Testis (tissue), 3 donors: ENCODE measurements around the gene PCDHB12. TPM values are rescaled to one million over a fixed set of nuclear protein-coding genes. Genes with fewer than 3 reads are reported as not detected.
"Not testable (repeated sequence)": the region's sequence is repeated elsewhere in the genome, so short reads cannot be mapped to it uniquely, and the experiment has no call there.

Experiments used
- DNase-seq: peaks from one replicate; pipeline ENCODE4 v3.0.0-alpha.2; 2019
- H3K27ac ChIP-seq, 2 donors: fragments of 200-600 bp; sonication (generic); one replicate each; pipeline ENCODE4 v1.5.1; 2019
- H3K27me3 ChIP-seq: fragments of 200-600 bp; sonication (generic); one replicate; pipeline ENCODE4 v1.5.1; 2019
- H3K36me3 ChIP-seq: fragments of 200-600 bp; sonication (generic); one replicate; pipeline ENCODE4 v1.5.1; 2017; ENCODE audit warnings: low read depth; ENCODE audit errors: missing control alignments
- H3K4me1 ChIP-seq: fragments of 200-600 bp; sonication (generic); one replicate; pipeline ENCODE4 v1.5.1; 2019
- H3K4me3 ChIP-seq, 2 donors: fragments of 200-600 bp; sonication (generic); one replicate each; pipeline ENCODE4 v1.5.1; 2017 to 2019
- H3K9me3 ChIP-seq: fragments of 200-600 bp; sonication (generic); one replicate; pipeline ENCODE4 v1.5.1; 2017
- POLR2A ChIP-seq: fragments of 450-650 bp; IDR thresholded peaks from one replicate; pipeline ENCODE4 v1.6.1; 2017; ENCODE audit warnings: antibody characterized with exemption, mild to moderate bottlenecking, moderate library complexity
- WGBS, 2 donors: methylation state at CpG; one replicate each; pipeline ENCODE4 v1.1.5; 2018; 5-methylcytosine and 5-hydroxymethylcytosine counted together
- intact Hi-C: fragments of 100-400 bp; cut with DNase I; formaldehyde crosslinking; loops from one replicate; pipeline ENCODE4 v1.15.1; 2023; ENCODE audit warnings: low total_unique reads
- polyA plus RNA-seq: library from polyadenylated mRNA; stranded (reverse); fragments of 350-450 nt; fragmentation: Illumina TruSeq; extraction: RNeasy Lipid Tissue Mini Kit (QIAGEN cat#74804); gene quantifications from one replicate; pipeline ENCODE4 v1.2.3, GENCODE V29; 2014; ENCODE audit warnings: low read depth, low replicate concordance; ENCODE audit not compliant: insufficient read depth
- total RNA-seq, 2 donors: library from RNA; depleted of rRNA; stranded (reverse); fragments of >200 nt; gene quantifications; one replicate each; pipeline ENCODE4 v1.2.3, GENCODE V29; 2016
- TF ChIP-seq, protein P1 (sequence below), 3 experiments: fragments of 450-650 bp in 2 of 3; fragments of 200-600 bp in 1 of 3; sonication (generic) in 1 of 3; IDR thresholded peaks; one replicate each; pipeline ENCODE4 v1.5.1; 2016 to 2019; ENCODE audit warnings: antibody characterized with exemption in 3 of 3, mild to moderate bottlenecking in 2 of 3, moderate library complexity in 1 of 3

The PCDHB12 gene
- total and polyA plus RNA-seq, 3 donors from 2014 or later: 1.4 to 6.5 (median 6.1) TPM

DNA sequence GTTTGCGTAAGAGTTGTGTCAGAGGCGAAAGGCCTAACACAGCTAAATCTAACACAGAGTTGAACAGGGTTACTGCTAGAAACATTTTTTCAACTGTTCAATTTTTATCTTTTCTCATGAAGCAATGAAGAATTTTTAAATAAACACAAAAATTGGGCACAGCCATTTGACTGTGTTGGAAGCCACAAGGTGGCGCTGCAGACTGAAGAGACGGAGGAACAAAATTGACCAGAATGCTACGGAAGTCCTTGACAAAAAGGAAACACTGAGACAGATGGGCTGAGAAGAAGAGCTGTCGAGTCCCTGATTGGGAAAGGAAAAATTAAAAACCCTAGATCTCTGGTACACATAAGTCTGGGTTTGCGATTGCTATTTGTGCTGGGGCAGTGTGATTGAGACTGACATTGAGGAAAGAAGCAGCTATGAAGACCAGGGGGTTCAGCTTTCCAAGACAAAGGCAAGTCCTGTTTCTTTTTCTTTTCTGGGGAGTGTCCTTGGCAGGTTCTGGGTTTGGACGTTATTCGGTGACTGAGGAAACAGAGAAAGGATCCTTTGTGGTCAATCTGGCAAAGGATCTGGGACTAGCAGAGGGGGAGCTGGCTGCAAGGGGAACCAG, 21.5 kb upstream of the PCDHB12 start, which contains the start of gene PCDHB9:
PCDHB9 (plus strand) TSS at position 265 of the 616 bp plus-strand sequence; CDS start at position 423, 158 bp downstream.
- Histone ChIP-seq H3K4me3 (no peak within 1 kb of the TSS), H3K36me3 (no peaks in the 10 kb centered on the region), H3K4me1 (no peaks in the 10 kb centered on the region), H3K27ac (no peak within 1 kb of the TSS), H3K9me3 (no peaks in the 10 kb centered on the region), H3K27me3 (no peaks in the 10 kb centered on the region)
- peak; percentile 83 for DNase-seq
- WGBS, 2 donors: 12 to 16% methylated on average over 9 of the region's 9 CpGs
- TF ChIP-seq, protein P1, sequence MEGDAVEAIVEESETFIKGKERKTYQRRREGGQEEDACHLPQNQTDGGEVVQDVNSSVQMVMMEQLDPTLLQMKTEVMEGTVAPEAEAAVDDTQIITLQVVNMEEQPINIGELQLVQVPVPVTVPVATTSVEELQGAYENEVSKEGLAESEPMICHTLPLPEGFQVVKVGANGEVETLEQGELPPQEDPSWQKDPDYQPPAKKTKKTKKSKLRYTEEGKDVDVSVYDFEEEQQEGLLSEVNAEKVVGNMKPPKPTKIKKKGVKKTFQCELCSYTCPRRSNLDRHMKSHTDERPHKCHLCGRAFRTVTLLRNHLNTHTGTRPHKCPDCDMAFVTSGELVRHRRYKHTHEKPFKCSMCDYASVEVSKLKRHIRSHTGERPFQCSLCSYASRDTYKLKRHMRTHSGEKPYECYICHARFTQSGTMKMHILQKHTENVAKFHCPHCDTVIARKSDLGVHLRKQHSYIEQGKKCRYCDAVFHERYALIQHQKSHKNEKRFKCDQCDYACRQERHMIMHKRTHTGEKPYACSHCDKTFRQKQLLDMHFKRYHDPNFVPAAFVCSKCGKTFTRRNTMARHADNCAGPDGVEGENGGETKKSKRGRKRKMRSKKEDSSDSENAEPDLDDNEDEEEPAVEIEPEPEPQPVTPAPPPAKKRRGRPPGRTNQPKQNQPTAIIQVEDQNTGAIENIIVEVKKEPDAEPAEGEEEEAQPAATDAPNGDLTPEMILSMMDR (IDR thresholded peaks at IDR 0.05): peak; percentile 64 to 77 (median 75)
- TF ChIP-seq POLR2A: no peak
- intact Hi-C loops: no loop called here

- H3K4me3 ChIP-seq, H3K4me1 ChIP-seq, intact Hi-C loops, H3K27me3 ChIP-seq, H3K27ac ChIP-seq, H3K36me3 ChIP-seq, H3K9me3 ChIP-seq, DNase-seq: not testable (repeated sequence)
- 21% methylated on average over 26 of the region's 37 CpGs; no CpG with 5 or more reads in 1 of the 2 donors for WGBS, 2 donors
These were observed 19.8 kb upstream of the PCDHB12 start for GRCh38 chr5:141188682-141189081.

GRCh38 chr5:141189131-141189530, 19.4 kb upstream of the PCDHB12 start:
- 22 to 32% methylated on average over 7 to 32 of the region's 35 CpGs for WGBS, 2 donors
- H3K4me3 ChIP-seq, H3K36me3 ChIP-seq, DNase-seq, intact Hi-C loops, H3K27ac ChIP-seq, H3K9me3 ChIP-seq, H3K4me1 ChIP-seq, H3K27me3 ChIP-seq: not testable (repeated sequence)

DNA sequence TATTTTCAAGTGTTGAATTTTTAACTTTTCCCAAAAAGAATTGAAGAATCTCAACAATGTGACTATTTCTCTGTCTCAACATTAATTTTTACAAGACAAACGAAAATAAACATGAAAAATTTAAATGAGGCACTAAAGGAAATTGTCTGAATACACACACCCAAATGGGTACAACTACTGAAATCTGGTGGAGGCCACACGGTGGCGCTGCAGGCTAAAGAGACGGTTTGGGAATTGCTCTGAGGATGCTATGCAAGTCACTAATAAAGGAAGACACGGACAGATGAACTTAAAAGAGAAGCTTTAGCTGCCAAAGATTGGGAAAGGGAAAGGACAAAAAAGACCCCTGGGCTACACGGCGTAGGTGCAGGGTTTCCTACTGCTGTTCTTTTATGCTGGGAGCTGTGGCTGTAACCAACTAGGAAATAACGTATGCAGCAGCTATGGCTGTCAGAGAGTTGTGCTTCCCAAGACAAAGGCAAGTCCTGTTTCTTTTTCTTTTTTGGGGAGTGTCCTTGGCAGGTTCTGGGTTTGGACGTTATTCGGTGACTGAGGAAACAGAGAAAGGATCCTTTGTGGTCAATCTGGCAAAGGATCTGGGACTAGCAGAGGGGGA, 16.3 kb upstream of the PCDHB12 start, which contains the start of gene PCDHB10:
PCDHB10 (plus strand) TSS at position 244 of the 616 bp plus-strand sequence; CDS start at position 444, 200 bp downstream.
- Histone ChIP-seq H3K27me3 (no peaks in the 10 kb centered on the region), H3K27ac (no peak within 1 kb of the TSS), H3K4me1 (no peaks in the 10 kb centered on the region), H3K36me3 (no peaks in the 10 kb centered on the region), H3K9me3 (no peaks in the 10 kb centered on the region), H3K4me3 (no peak within 1 kb of the TSS)
- 2 to 6% methylated on average over 10 of the region's 10 CpGs for WGBS, 2 donors
- intact Hi-C loops: no loop called here
- DNase-seq: peak; percentile 86
- TF ChIP-seq, protein P1 (IDR thresholded peaks at IDR 0.05): peak; percentile 37 to 68 (median 68)
- TF ChIP-seq POLR2A: no peak

GRCh38 chr5:141194332-141194731, 14.2 kb upstream of the PCDHB12 start:
- 15% methylated on average over 5 of the region's 37 CpGs; no CpG with 5 or more reads in 1 of the 2 donors for WGBS, 2 donors
- H3K36me3 ChIP-seq, intact Hi-C loops, H3K9me3 ChIP-seq, DNase-seq, H3K27me3 ChIP-seq, H3K4me3 ChIP-seq, H3K4me1 ChIP-seq, H3K27ac ChIP-seq: not testable (repeated sequence)

DNA sequence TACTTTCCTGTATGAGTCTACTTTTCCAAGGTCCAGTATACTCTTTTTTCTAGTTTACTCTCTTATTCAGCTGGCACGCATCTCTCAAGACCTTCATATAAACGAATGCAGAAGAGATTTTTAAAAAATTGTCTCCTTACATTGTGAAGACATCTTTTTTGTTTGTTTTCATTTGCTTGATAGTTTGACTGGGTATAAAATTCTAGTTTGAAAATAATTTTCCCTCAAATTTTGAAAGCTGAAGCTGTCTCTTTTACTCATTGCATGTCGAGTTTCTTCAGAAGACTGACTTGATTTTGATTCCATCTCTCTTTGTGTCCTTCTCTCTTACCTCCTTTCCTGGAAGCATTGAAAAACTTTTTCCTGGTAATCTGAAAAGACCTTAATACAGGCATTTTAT, 12.2 kb upstream of the PCDHB12 start:
- no peak for TF ChIP-seq POLR2A
- TF ChIP-seq, protein P1 (IDR thresholded peaks at IDR 0.05): no peak
- Histone ChIP-seq H3K9me3 (no peaks in the 10 kb centered on the region), H3K36me3 (no peaks in the 10 kb centered on the region), H3K27ac (no peak overlapping the region), H3K4me1 (no peaks in the 10 kb centered on the region), H3K27me3 (no peaks in the 10 kb centered on the region), H3K4me3 (no peak overlapping the region)
- DNase-seq: no peak
- WGBS, 2 donors: 45 to 62% methylated on average over 3 of the region's 3 CpGs
- intact Hi-C loops: no loop called here
